ENCODE data around the gene CAPNS1. TPM values are rescaled to one million over a fixed set of nuclear protein-coding genes. Genes with fewer than 3 reads are reported as not detected.
"Not testable (repeated sequence)": the region's sequence is repeated elsewhere in the genome, so short reads cannot be mapped to it uniquely, and the experiment has no call there.

Gene CAPNS1
- total RNA-seq, 4 donors from 2014 or later: 153 to 179 (median 166) TPM

DNA sequence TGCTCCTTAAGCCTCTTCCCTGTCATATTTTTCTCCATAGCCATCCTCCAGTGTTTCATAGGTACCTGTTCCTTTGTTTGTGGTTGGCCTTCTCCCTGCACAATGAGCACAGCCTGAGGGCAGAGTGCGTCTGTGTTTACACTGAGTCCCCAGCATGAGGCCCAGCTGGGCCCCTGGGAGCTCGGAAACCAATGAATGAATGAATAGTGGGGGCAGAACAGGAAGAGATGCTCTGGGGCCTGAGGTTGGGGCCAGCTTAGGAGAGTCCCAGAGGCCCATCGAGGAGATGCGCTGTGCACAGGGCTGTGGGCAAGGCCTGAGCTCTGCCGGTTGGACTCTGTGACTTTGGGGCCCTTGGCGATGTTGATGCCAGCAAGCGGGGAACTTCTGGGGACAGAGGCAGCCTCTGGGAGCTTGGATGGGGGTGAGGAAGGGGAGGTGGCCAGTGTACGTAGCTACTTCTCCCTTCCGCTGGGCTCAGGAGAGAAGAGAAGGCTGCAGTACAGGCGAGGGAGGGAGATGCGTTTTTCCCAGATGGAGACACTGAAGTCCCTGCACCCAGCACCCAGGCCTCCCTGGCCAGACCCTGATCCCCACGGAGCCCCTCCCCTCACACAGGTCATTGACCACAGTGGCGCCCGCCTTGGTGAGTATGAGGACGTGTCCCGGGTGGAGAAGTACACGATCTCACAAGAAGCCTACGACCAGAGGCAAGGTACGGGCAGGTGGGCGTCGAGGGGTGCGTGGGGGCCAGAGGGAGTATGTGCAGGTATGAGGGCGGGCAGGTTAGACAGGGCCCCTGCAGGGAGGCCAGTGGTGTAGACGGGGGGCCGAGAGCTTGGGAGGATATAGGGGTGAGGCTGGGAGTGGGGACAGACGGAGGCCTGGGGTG, 19.5 kb upstream of the CAPNS1 start:
- intact Hi-C loops (cut with DNase I): no loop called here
- no peaks in the 10 kb centered on the region for H3K9me3 ChIP-seq
- peaks cover 1 to 20% of the 10 kb centered on the region in 2 donors for H3K36me3 ChIP-seq
- H3K27ac ChIP-seq: no peak overlapping the region
- no peak for DNase-seq
- no peak for TF ChIP-seq POLR2A (IDR thresholded peaks at IDR 0.05)
- TF ChIP-seq, protein P1, sequence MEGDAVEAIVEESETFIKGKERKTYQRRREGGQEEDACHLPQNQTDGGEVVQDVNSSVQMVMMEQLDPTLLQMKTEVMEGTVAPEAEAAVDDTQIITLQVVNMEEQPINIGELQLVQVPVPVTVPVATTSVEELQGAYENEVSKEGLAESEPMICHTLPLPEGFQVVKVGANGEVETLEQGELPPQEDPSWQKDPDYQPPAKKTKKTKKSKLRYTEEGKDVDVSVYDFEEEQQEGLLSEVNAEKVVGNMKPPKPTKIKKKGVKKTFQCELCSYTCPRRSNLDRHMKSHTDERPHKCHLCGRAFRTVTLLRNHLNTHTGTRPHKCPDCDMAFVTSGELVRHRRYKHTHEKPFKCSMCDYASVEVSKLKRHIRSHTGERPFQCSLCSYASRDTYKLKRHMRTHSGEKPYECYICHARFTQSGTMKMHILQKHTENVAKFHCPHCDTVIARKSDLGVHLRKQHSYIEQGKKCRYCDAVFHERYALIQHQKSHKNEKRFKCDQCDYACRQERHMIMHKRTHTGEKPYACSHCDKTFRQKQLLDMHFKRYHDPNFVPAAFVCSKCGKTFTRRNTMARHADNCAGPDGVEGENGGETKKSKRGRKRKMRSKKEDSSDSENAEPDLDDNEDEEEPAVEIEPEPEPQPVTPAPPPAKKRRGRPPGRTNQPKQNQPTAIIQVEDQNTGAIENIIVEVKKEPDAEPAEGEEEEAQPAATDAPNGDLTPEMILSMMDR (IDR thresholded peaks at IDR 0.05): no peak
- 91% methylated on average over 25 to 26 of the region's 26 CpGs for WGBS, 2 donors
- no peaks in the 10 kb centered on the region for H3K27me3 ChIP-seq
- H3K4me1 ChIP-seq: peaks cover 7 to 8% of the 10 kb centered on the region in 2 donors
- no peak overlapping the region for H3K4me3 ChIP-seq (replicated peaks in 1 of 3)

DNA sequence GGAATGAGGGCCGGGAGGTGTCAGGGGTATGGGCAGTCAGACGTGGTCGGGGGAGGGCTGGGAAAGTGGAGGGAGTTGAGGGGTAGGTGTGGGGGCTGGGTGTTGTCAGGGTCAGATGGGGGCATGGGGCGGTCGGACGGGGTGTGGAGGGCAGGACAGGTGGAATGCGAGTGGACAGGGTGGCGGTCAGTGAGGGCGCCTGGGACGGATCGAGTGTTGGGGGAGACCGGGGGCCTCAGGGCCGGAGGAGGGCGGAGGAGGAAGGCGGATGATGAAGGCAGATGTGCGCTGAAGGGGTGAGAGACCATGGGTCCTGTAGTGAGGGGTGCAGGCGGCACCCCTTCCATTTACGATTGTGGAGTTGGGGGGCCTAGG, 18.9 kb upstream of the CAPNS1 start:
- peaks cover 6 to 26% of the 10 kb centered on the region in 2 donors for H3K36me3 ChIP-seq
- peaks cover 5 to 6% of the 10 kb centered on the region in 2 donors for H3K4me1 ChIP-seq
- no peaks in the 10 kb centered on the region for H3K9me3 ChIP-seq
- no peak overlapping the region for H3K4me3 ChIP-seq (replicated peaks in 1 of 3)
- no peak for TF ChIP-seq POLR2A (IDR thresholded peaks at IDR 0.05)
- TF ChIP-seq, protein P1 (IDR thresholded peaks at IDR 0.05): no peak
- H3K27me3 ChIP-seq: no peaks in the 10 kb centered on the region
- WGBS, 2 donors: 91 to 93% methylated on average over 18 of the region's 18 CpGs
- H3K27ac ChIP-seq: no peak overlapping the region
- intact Hi-C loops (cut with DNase I): no loop called here
- no peak for DNase-seq

DNA sequence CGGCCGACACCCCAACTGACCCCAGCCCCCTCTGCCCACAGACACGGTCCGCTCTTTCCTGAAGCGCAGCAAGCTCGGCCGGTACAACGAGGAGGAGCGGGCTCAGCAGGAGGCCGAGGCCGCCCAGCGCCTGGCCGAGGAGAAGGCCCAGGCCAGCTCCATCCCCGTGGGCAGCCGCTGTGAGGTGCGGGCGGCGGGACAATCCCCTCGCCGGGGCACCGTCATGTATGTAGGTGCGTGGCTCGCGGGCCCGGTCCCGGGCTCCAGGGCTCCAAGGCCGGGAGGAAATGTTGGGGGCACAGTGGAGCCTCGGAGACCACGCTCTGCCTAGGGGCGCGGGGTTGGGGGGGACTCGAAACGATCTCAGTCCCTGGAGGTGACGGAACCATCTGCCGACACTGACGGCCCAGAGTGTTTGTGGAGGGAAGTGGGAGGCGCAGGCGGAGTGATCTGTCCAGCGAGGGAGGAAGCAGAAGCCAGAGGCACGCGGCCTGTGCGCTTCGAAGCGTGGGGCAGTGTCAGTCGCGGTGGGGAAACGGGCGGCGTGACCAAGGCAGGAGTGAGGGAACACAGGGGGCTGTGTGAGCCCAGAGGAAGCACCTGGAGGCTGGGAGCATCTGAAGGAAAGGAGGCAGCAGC, 18.3 kb upstream of the CAPNS1 start:
- TF ChIP-seq, protein P1 (IDR thresholded peaks at IDR 0.05): no peak
- TF ChIP-seq POLR2A (IDR thresholded peaks at IDR 0.05): no peak
- intact Hi-C loops (cut with DNase I): no loop called here
- no peaks in the 10 kb centered on the region for H3K4me1 ChIP-seq
- peaks cover 6 to 27% of the 10 kb centered on the region in 2 donors for H3K36me3 ChIP-seq
- H3K4me3 ChIP-seq (replicated peaks in 1 of 3): no peak overlapping the region
- no peak overlapping the region for H3K27ac ChIP-seq
- no peak for DNase-seq
- no peaks in the 10 kb centered on the region for H3K9me3 ChIP-seq
- H3K27me3 ChIP-seq: no peaks in the 10 kb centered on the region
- WGBS, 2 donors: 84 to 89% methylated on average over 39 to 45 of the region's 49 CpGs

DNA sequence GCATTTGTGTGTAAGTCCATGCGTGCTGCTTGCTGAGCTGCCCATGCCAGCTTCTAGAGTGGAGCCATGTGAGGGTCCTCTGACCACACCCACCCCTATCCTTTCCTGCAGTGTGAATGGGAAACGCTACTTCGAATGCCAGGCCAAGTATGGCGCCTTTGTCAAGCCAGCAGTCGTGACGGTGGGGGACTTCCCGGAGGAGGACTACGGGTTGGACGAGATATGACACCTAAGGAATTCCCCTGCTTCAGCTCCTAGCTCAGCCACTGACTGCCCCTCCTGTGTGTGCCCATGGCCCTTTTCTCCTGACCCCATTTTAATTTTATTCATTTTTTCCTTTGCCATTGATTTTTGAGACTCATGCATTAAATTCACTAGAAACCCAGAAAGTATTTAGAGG, 14.3 kb upstream of the CAPNS1 start:
- TF ChIP-seq, protein P1 (IDR thresholded peaks at IDR 0.05): no peak
- TF ChIP-seq POLR2A (IDR thresholded peaks at IDR 0.05): no peak
- no peaks in the 10 kb centered on the region for H3K27me3 ChIP-seq
- no peak overlapping the region for H3K4me3 ChIP-seq (replicated peaks in 1 of 3)
- no peak for DNase-seq
- intact Hi-C loops (cut with DNase I): no loop called here
- H3K36me3 ChIP-seq: peaks cover 6 to 23% of the 10 kb centered on the region in 2 donors
- H3K9me3 ChIP-seq: no peaks in the 10 kb centered on the region
- H3K27ac ChIP-seq: no peak overlapping the region
- WGBS, 2 donors: 85 to 88% methylated on average over 9 of the region's 9 CpGs
- H3K4me1 ChIP-seq: peaks cover 0 to 15% of the 10 kb centered on the region in 2 donors

DNA sequence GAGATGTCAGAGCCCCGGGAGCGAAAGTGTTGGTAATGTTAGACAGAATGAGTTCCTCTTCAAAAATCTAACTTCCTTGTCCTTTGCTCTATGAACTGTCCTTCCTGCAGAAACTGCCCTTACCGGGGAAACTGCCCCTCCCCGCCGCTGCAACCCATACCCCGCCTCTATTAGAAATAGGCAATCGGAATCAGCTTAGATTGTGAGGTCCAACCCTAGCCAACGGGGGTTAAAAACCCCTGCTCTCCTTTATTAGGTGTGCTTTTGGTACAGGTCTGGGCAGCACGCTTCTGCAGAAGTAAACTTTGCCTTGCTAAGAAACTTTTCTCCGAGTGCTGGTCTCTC, 11.5 kb upstream of the CAPNS1 start:
- no peak for DNase-seq
- WGBS, 2 donors: 15 to 16% methylated on average over 10 of the region's 10 CpGs
- peak overlapping the region; percentile 71 to 81 (median 71) for H3K27ac ChIP-seq
- H3K27me3 ChIP-seq: no peaks in the 10 kb centered on the region
- intact Hi-C loops (cut with DNase I): no loop called here
- no peaks in the 10 kb centered on the region for H3K9me3 ChIP-seq
- peaks cover 0 to 29% of the 10 kb centered on the region in 2 donors for H3K4me1 ChIP-seq
- TF ChIP-seq, protein P1 (IDR thresholded peaks at IDR 0.05): no peak
- no peak for TF ChIP-seq POLR2A (IDR thresholded peaks at IDR 0.05)
- H3K4me3 ChIP-seq (replicated peaks in 1 of 3): peak overlapping the region in 2 of 3 donors; percentile 5 to 39
- H3K36me3 ChIP-seq: peaks cover 6 to 20% of the 10 kb centered on the region in 2 donors

DNA sequence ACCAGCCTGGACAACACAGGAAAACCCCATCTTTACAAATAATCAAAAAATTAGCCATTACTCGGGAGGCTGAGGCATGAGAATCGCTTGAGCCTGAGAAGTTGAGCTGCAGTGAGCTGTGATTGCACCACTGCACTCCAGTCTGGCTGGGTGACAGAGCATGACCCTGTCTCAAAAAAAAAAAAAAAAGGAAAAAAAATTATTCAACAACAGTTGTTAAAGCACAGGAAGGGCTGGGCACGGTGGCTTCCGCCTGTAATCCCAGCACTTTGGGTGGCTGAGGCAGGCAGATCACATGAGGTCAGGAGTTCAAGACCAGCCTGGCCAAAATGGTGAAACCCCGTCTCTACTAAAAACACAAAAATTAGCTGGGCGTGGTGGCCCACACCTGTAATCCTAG, 8.6 kb upstream of the CAPNS1 start:
- intact Hi-C loops (cut with DNase I): not testable (repeated sequence)

DNA sequence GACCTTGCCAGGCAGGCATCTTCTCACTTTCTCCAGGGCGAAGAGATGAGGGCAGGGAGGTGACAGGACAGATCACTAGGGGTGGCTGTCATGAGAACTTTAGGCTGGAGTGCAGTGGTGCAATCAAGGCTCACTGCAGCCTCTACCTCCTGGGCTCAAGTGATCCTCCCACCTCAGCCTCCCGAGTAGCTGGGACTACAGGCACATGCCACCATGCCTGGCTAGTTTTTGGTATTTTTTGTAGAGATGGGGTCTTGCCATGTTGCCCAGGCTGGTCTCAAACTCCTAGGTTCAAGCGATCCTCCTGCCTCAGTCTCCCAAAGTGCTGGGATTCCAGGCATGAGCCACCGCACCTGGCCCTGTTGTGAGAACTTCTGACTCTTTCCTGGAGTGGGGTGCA, 5.0 kb upstream of the CAPNS1 start:
- DNase-seq; H3K9me3 ChIP-seq; H3K4me3 ChIP-seq (replicated peaks in 1 of 3); H3K27me3 ChIP-seq; intact Hi-C loops (cut with DNase I); H3K36me3 ChIP-seq; H3K27ac ChIP-seq: not testable (repeated sequence)
- WGBS, 2 donors: 96 to 97% methylated on average over 4 of the region's 4 CpGs
- peaks cover 5 to 33% of the 10 kb centered on the region in 2 donors for H3K4me1 ChIP-seq

More for the DNA sequence above, 8.6 kb upstream of the CAPNS1 start:
- not testable (repeated sequence) for H3K27me3 ChIP-seq; H3K9me3 ChIP-seq; H3K27ac ChIP-seq; H3K4me3 ChIP-seq (replicated peaks in 1 of 3); H3K36me3 ChIP-seq
- 34 to 52% methylated on average over 6 of the region's 6 CpGs for WGBS, 2 donors
- peak; percentile 35 to 54 for DNase-seq
- peaks cover 0 to 29% of the 10 kb centered on the region in 2 donors for H3K4me1 ChIP-seq

Data from thyroid gland (tissue), 4 donors.